ENCODE data around the gene ATP10A.

ATP10A gene

GRCh38 chr15:25693321-25694238, 169.5 kb downstream of the ATP10A start:
- Histone ChIP-seq H3K36me3 (peaks cover 70% of the 10 kb centered on the region), H4K20me1 (no peaks in the 10 kb centered on the region), H3K4me1 (peaks cover 15% of the 10 kb centered on the region), H3K27ac (peak overlapping the region; percentile 19; the same call in 1 of the 2 replicates), H3K4me3 (no peak overlapping the region), H3K9me3 (no peaks in the 10 kb centered on the region), H3K27me3 (no peaks in the 10 kb centered on the region; the same call in 1 of the 2 replicates), H3K9ac (no peak overlapping the region), H3K4me2 (peak overlapping the region; percentile 53)
- TF ChIP-seq Cebpa-rat (IDR thresholded peaks at IDR 0.05) = no peak

- H3K36me3 ChIP-seq = peaks cover 84% of the 10 kb centered on the region
- no peak overlapping the region for H3K9ac ChIP-seq
- H3K27me3 ChIP-seq = no peaks in the 10 kb centered on the region; the same call in 1 of the 2 replicates
- no peak overlapping the region for H3K4me3 ChIP-seq
- H3K27ac ChIP-seq = no peak overlapping the region
- H3K9me3 ChIP-seq = no peaks in the 10 kb centered on the region
- no peak for TF ChIP-seq Cebpa-rat (IDR thresholded peaks at IDR 0.05)
- H4K20me1 ChIP-seq = no peaks in the 10 kb centered on the region
- H3K4me2 ChIP-seq = no peak overlapping the region
- peaks cover 15% of the 10 kb centered on the region for H3K4me1 ChIP-seq
Observed at GRCh38 chr15:25691544-25692430, 171.3 kb downstream of the ATP10A start.

- Histone ChIP-seq H3K4me2 (no peak overlapping the region), H3K36me3 (peaks cover 77% of the 10 kb centered on the region), H3K9ac (no peak overlapping the region), H4K20me1 (no peaks in the 10 kb centered on the region), H3K9me3 (no peaks in the 10 kb centered on the region), H3K4me3 (no peak overlapping the region), H3K27me3 (no peaks in the 10 kb centered on the region), H3K27ac (no peak overlapping the region), H3K4me1 (peaks cover 15% of the 10 kb centered on the region)
- no peak for TF ChIP-seq Cebpa-rat (IDR thresholded peaks at IDR 0.05)
Observed at GRCh38 chr15:25690673-25691543, 172.2 kb downstream of the ATP10A start.

- Histone ChIP-seq H3K9ac (no peak overlapping the region), H3K9me3 (peaks cover under 1% of the 10 kb centered on the region; the same call in 1 of the 2 replicates), H4K20me1 (no peaks in the 10 kb centered on the region), H3K36me3 (peaks cover 81% of the 10 kb centered on the region), H3K27ac (no peak overlapping the region), H3K4me3 (no peak overlapping the region), H3K4me2 (no peak overlapping the region), H3K4me1 (peaks cover 14% of the 10 kb centered on the region), H3K27me3 (no peaks in the 10 kb centered on the region)
- TF ChIP-seq Cebpa-rat (IDR thresholded peaks at IDR 0.05) = no peak
Observed at GRCh38 chr15:25689592-25689991, 173.5 kb downstream of the ATP10A start.

- H3K27ac ChIP-seq = no peak overlapping the region
- no peaks in the 10 kb centered on the region; the same call in 1 of the 2 replicates for H3K4me1 ChIP-seq
- H3K9ac ChIP-seq = no peak overlapping the region
- peaks cover 81% of the 10 kb centered on the region for H3K36me3 ChIP-seq
- H3K4me3 ChIP-seq = no peak overlapping the region
- TF ChIP-seq Cebpa-rat (IDR thresholded peaks at IDR 0.05) = no peak
- H3K4me2 ChIP-seq = no peak overlapping the region
- H3K27me3 ChIP-seq = no peaks in the 10 kb centered on the region
- no peaks in the 10 kb centered on the region for H4K20me1 ChIP-seq
- peaks cover 10% of the 10 kb centered on the region; the same call in 1 of the 2 replicates for H3K9me3 ChIP-seq
Observed at GRCh38 chr15:25688166-25688565, 175.0 kb downstream of the ATP10A start.

- Histone ChIP-seq H3K9me3 (peaks cover 10% of the 10 kb centered on the region; the same call in 1 of the 2 replicates), H3K36me3 (peaks cover 82% of the 10 kb centered on the region), H3K9ac (no peak overlapping the region), H3K27ac (no peak overlapping the region), H3K4me3 (no peak overlapping the region), H3K4me2 (no peak overlapping the region), H3K4me1 (no peaks in the 10 kb centered on the region), H4K20me1 (no peaks in the 10 kb centered on the region), H3K27me3 (no peaks in the 10 kb centered on the region)
- TF ChIP-seq Cebpa-rat (IDR thresholded peaks at IDR 0.05) = no peak
Observed at GRCh38 chr15:25687689-25688088, 175.4 kb downstream of the ATP10A start.

- H3K4me1 ChIP-seq = no peaks in the 10 kb centered on the region
- no peak overlapping the region for H3K27ac ChIP-seq
- H3K9ac ChIP-seq = no peak overlapping the region
- H3K4me3 ChIP-seq = no peak overlapping the region
- no peak for TF ChIP-seq Cebpa-rat (IDR thresholded peaks at IDR 0.05)
- H3K9me3 ChIP-seq = peaks cover 10% of the 10 kb centered on the region; the same call in 1 of the 2 replicates
- peaks cover 83% of the 10 kb centered on the region for H3K36me3 ChIP-seq
- no peaks in the 10 kb centered on the region for H4K20me1 ChIP-seq
- H3K4me2 ChIP-seq = no peak overlapping the region
- no peaks in the 10 kb centered on the region for H3K27me3 ChIP-seq
Observed at GRCh38 chr15:25687276-25687675, 175.9 kb downstream of the ATP10A start.

GRCh38 chr15:25686780-25687179, 176.3 kb downstream of the ATP10A start:
- Histone ChIP-seq H3K4me1 (no peaks in the 10 kb centered on the region), H3K4me2 (no peak overlapping the region), H3K9me3 (peaks cover 10% of the 10 kb centered on the region; the same call in 1 of the 2 replicates), H3K4me3 (no peak overlapping the region), H3K36me3 (peaks cover 84% of the 10 kb centered on the region), H4K20me1 (no peaks in the 10 kb centered on the region), H3K27me3 (no peaks in the 10 kb centered on the region), H3K9ac (no peak overlapping the region), H3K27ac (no peak overlapping the region)
- no peak for TF ChIP-seq Cebpa-rat (IDR thresholded peaks at IDR 0.05)
